HEK293T (cell line): ENCODE results near the gene FNDC3A.
"Not testable (repeated sequence)": the region's sequence is repeated elsewhere in the genome, so short reads cannot be mapped to it uniquely, and the experiment has no call there.

ENCODE experiments used
- CTCF ChIA-PET: fragments of 350-600 bp; formaldehyde crosslinking; extraction: SDS; loops from one replicate; lab custom pipeline; 2021; ENCODE audit warnings: antibody characterized with exemption, inconsistent platforms; lab: Yijun Ruan, JAX
- POLR2A ChIA-PET: fragments of 350-600 bp; formaldehyde crosslinking; extraction: SDS; loops from one replicate; lab custom pipeline; 2020; ENCODE audit warnings: antibody characterized with exemption, inconsistent platforms; lab: Yijun Ruan, JAX
- DNase-seq: peaks from one replicate; pipeline ENCODE4 v3.0.0; 2012; ENCODE audit warnings: mixed read lengths; ENCODE audit errors: extremely low spot score
- ARNT ChIP-seq: fragments of 450-650 bp; IDR thresholded peaks from 2 replicates; pipeline ENCODE4 v1.6.1; 2017; ENCODE audit warnings: mild to moderate bottlenecking
- BHLHE40 ChIP-seq: fragments of 450-650 bp; IDR thresholded peaks from 2 replicates; pipeline ENCODE4 v1.6.1; 2016; ENCODE audit warnings: mild to moderate bottlenecking, moderate library complexity, borderline replicate concordance
- CTBP1 ChIP-seq: fragments of 450-650 bp; IDR thresholded peaks from 2 replicates; pipeline ENCODE4 v1.6.1; 2016; ENCODE audit warnings: borderline replicate concordance
- ELF4 ChIP-seq: fragments of 450-650 bp; IDR thresholded peaks from 2 replicates; pipeline ENCODE4 v1.6.1; 2017; ENCODE audit warnings: antibody characterized with exemption
- FOXA1 ChIP-seq: fragments of 450-650 bp; IDR thresholded peaks from 2 replicates; pipeline ENCODE4 v1.6.1; 2016; ENCODE audit warnings: mild to moderate bottlenecking
- FOXK2 ChIP-seq: fragments of 450-650 bp; IDR thresholded peaks from 2 replicates; pipeline ENCODE4 v1.6.1; 2016; ENCODE audit warnings: mild to moderate bottlenecking
- FOXM1 ChIP-seq: fragments of 450-650 bp; IDR thresholded peaks from 2 replicates; pipeline ENCODE4 v1.6.1; 2017; ENCODE audit warnings: mild to moderate bottlenecking, borderline replicate concordance
- HDGF ChIP-seq: fragments of 450-650 bp; IDR thresholded peaks from 2 replicates; pipeline ENCODE4 v1.6.1; 2017; ENCODE audit warnings: antibody characterized with exemption, borderline replicate concordance
- L3MBTL2 ChIP-seq: fragments of 450-650 bp; conservative IDR thresholded peaks from 2 replicates; pipeline ENCODE4 v1.6.1; 2016; ENCODE audit warnings: mild to moderate bottlenecking
- LEF1 ChIP-seq: fragments of 450-650 bp; IDR thresholded peaks from 2 replicates; pipeline ENCODE4 v1.6.1; 2017; ENCODE audit warnings: mild to moderate bottlenecking, borderline replicate concordance
- NFRKB ChIP-seq: fragments of 450-650 bp; IDR thresholded peaks from 2 replicates; pipeline ENCODE4 v1.6.1; 2016; ENCODE audit warnings: mild to moderate bottlenecking, moderate library complexity
- SP1 ChIP-seq: fragments of 450-650 bp; IDR thresholded peaks from 2 replicates; pipeline ENCODE4 v1.6.1; 2017
- SUZ12 ChIP-seq: fragments of 450-650 bp; IDR thresholded peaks from 2 replicates; pipeline ENCODE4 v1.6.1; 2016; ENCODE audit warnings: mild to moderate bottlenecking
- TARDBP ChIP-seq: fragments of 450-650 bp; IDR thresholded peaks from 2 replicates; pipeline ENCODE4 v1.6.1; 2016
- ZNF384 ChIP-seq: fragments of 450-650 bp; IDR thresholded peaks from 2 replicates; pipeline ENCODE4 v1.6.1; 2016
- TF ChIP-seq, protein P1 (sequence below): fragments of 450-650 bp; IDR thresholded peaks from 2 replicates; pipeline ENCODE4 v1.6.1; 2016

Gene FNDC3A

DNA sequence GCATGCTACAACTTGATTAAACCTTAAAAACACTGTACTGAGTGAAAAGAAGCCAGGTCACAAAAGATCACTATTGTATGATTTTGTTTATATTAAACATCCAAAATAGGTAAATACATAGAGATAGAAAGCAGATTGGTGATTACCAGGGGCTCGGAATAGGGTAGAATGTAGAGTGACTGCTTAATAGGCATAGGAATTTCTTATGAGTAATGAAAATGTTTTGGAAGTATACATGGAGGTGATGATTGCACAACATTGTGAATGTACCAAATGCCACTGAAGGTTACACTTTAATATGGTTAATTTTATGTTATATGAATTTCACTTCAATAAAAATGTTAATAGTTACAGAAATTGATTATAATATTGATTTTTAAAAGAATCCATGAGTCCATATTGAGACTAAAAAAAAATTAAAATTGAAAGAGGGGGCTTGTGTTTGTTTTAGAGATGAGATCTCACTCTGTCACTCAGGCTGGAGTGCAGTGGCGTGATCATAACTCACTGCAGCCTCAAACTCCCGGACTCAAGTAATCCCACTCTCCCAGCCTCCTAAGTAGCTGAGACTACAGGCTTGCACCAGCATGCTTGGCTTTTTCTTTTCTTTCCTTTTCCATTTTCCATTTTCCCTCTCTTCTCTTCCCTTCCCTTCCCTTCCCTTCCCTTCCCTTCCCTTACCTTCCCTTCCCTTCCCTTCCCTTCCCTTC is 85.1 kb downstream of the FNDC3A start:
- ChIA-PET POLR2A (no interaction called here), CTCF (no interaction called here)
- TF ChIP-seq CTBP1 (no peak), LEF1 (no peak), L3MBTL2 (no peak), FOXM1 (no peak), NFRKB (no peak), BHLHE40 (no peak), SUZ12 (no peak), FOXA1 (no peak), ELF4 (no peak), ARNT (no peak), FOXK2 (no peak), HDGF (no peak), TARDBP (no peak), SP1 (no peak), ZNF384 (no peak)
- TF ChIP-seq, protein P1, sequence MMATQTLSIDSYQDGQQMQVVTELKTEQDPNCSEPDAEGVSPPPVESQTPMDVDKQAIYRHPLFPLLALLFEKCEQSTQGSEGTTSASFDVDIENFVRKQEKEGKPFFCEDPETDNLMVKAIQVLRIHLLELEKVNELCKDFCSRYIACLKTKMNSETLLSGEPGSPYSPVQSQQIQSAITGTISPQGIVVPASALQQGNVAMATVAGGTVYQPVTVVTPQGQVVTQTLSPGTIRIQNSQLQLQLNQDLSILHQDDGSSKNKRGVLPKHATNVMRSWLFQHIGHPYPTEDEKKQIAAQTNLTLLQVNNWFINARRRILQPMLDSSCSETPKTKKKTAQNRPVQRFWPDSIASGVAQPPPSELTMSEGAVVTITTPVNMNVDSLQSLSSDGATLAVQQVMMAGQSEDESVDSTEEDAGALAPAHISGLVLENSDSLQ = no peak
- no peak for DNase-seq

DNA sequence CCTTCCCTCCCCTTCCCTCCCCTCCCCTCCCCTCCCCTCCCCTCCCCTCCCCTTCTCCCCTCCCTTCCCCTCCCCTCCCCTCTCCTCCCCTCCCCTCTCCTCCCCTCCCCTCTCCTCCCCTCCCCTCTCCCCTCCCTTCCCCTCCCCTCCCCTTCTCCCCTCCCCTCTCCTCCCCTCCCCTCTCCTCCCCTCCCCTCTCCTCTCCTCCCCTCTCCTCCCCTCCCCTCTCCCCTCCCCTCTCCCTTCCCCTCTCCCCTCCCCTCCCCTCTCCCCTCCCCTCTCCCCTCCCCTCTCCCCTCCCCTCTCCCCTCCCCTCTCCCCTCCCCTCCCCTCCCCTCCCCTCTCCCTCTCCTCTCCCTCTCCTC is 85.7 kb downstream of the FNDC3A start:
- POLR2A ChIA-PET, CTCF ChIA-PET: not testable (repeated sequence)

DNA sequence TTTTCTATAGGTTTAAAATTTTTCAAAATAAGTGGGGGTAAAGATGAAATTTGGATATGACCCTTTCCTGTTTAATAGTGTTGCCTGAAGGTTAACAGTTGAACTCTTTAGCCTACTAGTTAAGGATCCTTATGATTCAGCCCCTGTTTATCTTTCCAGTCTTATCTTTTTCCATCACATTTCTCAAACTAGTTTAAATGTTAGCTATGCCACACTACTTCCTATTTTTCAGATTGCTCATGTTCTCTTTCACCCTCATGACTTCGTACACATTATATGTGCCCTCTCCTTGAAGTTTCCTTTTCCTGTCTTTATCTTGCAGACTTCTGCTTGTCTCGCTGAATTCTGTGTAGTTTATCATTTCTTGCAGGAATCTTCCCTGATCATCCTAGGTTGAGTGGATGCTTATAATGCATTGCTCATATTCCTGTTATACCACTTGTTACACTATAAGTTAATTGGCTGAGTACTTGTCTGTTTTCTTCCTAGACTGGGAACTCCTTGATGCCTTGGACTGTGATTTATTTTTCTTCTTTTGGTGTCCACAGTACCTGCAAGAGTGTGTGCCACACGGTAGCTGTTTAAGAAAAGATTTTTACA is 86.7 kb downstream of the FNDC3A start:
- ChIA-PET CTCF (no interaction called here), POLR2A (no interaction called here)
- no peak for DNase-seq
- TF ChIP-seq FOXA1 (no peak), SUZ12 (no peak), BHLHE40 (no peak), L3MBTL2 (no peak), ARNT (no peak), HDGF (no peak), LEF1 (no peak), NFRKB (no peak), TARDBP (no peak), FOXM1 (no peak), CTBP1 (no peak), FOXK2 (no peak), ZNF384 (no peak), ELF4 (no peak)
- TF ChIP-seq, protein P1 = no peak

More for the DNA sequence above, 85.7 kb downstream of the FNDC3A start:
- DNase-seq = not testable (repeated sequence)

DNA sequence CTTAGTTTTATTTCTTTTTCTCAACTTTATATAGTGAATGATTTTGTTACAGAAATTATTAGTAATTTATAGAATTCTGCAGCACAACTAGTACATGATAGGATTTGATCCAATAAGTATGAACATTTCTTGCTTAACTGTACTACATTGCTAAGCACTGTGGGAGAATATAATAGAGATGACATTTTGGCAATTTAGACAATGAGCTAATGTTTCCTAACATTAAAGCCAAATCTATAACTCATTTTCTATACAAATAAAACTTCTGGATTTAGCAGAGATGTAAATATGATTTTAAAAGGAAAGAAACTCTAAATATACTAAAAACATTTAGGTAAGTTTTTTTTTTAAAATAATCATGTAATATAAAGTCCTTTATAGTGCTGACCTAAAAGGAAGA is 87.3 kb downstream of the FNDC3A start:
- no peak for DNase-seq
- ChIA-PET POLR2A (no interaction called here), CTCF (interaction anchor here (0.5 kb wide), 1 partner anchor 239 kb away, joined by 8 read pairs; no protein-coding TSS in a partner anchor)
- no peak for TF ChIP-seq L3MBTL2

- TF ChIP-seq SP1 (no peak), TARDBP (no peak), FOXK2 (no peak), ARNT (no peak), BHLHE40 (no peak), FOXM1 (no peak), FOXA1 (no peak), CTBP1 (no peak), HDGF (no peak), SUZ12 (no peak), ELF4 (no peak), ZNF384 (no peak), LEF1 (no peak), L3MBTL2 (no peak), NFRKB (no peak)
- TF ChIP-seq, protein P1 = no peak
- ChIA-PET POLR2A (no interaction called here), CTCF (interaction anchor here (0.5 to 0.6 kb wide), 2 partner anchors 238 to 1916 kb away, joined by 5 to 8 read pairs; no protein-coding TSS in a partner anchor)
- DNase-seq = no peak
These were observed 87.8 kb downstream of the FNDC3A start for GRCh38 chr13:49063497-49063896.

DNA sequence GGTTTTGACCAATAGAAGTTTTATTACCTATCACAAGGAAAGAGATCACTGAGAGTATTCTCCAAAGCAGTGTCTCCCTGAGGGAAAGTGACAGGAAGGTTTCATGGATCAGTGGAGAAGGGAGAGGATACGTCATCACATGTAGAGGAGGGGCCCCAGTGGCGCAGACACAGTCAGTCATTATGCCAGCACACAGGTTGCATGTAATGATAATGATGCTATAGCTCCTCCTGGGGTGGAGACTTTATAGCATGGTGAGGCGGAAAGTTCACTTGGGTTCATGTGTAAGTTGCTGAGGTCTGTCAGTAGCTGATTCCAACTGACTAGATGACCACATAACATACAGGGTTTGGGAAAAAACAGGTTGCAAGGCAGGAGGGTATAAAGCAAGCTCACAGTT is 88.8 kb downstream of the FNDC3A start:
- no peak for TF ChIP-seq HDGF
- no peak for TF ChIP-seq FOXK2
- no peak for TF ChIP-seq ARNT
- no peak for TF ChIP-seq ELF4
- no peak for TF ChIP-seq FOXA1
- TF ChIP-seq TARDBP = no peak
- TF ChIP-seq, protein P1 = no peak
- TF ChIP-seq LEF1 = no peak
- no peak for TF ChIP-seq SUZ12
- TF ChIP-seq BHLHE40 = no peak
- no peak for TF ChIP-seq ZNF384
- POLR2A ChIA-PET = no interaction called here
- CTCF ChIA-PET = no interaction called here
- DNase-seq = no peak
